ENCODE results near the gene ZACN.

- TF ChIP-seq POLR2A (IDR thresholded peaks at IDR 0.05; ENCODE audit: low read depth, low read length) (no peak), POLR2AphosphoS5 (IDR thresholded peaks at IDR 0.05; ENCODE audit: low read depth, low read length) (no peak), TAF1 (IDR thresholded peaks at IDR 0.05; ENCODE audit: borderline replicate concordance, low read depth, low read length) (no peak)
Observed at GRCh38 chr17:76131692-76132573, 53.0 kb downstream of the ZACN start.
